Measurements from ENCODE around the gene SEMA4A. TPM values are rescaled to one million over a fixed set of nuclear protein-coding genes. Genes with fewer than 3 reads are reported as not detected.
"Not testable (repeated sequence)": the region's sequence is repeated elsewhere in the genome, so short reads cannot be mapped to it uniquely, and the experiment has no call there.

SEMA4A gene
- total RNA-seq, 1 donor from 2014 or later: 5.1 TPM

DNA sequence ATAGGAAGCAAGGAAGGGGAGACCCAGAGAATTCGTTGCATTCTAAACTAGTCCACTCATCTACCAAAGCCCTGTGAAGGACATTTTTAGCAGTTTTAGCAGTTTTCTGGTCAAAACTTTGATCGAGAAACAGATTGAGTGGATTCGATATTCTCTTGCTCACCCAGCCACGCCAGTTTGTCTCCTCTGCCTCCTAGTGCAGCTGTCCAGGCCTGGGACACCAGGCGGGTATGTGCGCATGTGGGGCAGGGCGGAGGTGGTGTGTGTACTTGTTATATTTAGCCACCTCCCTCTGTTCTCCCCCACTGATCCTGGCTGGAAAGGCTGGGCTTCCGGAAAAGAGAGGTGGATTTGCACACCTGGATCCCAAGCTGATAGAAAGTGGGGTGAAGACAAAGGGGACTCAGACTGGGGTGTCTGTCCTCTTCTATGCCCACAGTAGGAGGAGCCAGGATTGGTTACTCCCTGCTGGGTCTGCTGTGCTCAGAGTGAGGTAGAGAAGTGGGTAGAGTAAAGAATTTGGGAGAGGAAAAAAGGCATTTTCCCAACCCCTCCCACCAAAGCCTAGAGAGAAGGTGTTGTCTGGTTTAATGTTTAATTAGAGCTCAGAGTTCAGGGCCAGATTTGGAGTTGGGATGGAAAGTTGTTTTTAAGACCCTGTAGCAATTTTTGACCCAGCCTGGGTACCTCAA, 35.1 kb upstream of the SEMA4A start:
- intact Hi-C loops (cut with micrococcal nuclease): no loop called here

DNA sequence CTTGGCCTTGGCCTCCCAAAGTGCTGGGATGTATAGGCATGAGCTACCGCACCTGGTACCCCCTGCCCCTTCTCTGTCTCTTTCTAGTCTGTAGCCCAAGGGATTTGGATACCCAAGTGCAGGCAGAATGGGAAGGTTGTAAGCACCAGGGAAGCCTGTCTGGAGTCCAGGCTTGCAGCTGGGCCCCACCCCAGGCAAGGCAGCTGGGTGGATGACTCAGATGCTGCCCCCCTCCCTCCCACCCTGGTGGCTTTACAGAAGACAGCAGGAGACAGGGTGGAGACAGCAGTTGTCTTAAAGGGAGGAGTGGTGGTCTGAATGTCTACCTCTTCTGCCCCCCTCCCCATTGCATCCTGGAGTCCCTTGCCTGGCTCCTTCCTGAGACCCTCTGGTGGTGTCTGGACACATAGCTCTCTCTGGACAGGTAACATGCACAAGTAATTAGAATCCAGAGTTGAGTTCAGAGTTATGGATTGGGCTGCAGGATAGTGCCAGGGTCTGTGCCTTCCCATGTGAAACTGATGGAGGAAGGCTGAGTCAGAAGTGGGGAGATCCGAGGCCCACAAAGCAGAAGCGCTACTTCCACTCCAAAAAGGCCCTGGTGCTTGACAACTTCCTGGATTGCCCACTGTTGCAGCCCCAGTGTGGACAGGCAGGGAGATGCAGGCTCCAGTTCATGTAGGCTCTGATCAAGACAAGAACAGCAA, 33.7 kb upstream of the SEMA4A start:
- intact Hi-C loops (cut with micrococcal nuclease): no loop called here

DNA sequence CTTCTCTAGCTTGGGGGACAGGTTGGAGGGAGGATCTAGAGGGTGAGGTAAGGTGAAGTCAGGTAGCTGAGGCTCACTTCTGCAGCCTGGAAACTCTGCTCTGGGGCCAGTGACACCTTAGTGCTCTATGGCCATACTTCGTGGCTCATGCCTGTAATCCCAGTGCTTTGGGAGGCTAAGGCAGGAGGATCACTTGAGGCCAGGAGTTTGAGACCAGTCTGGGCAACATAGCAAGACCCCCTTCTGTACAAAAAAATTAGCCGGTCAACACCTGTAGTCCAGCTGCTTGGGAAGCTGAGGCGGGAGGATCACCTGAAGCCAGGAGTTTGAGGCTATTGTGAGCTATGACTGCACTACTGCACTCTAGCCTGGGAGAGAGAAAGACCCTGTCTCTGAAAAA, 33.1 kb upstream of the SEMA4A start:
- intact Hi-C loops (cut with micrococcal nuclease): no loop called here

- intact Hi-C loops (cut with micrococcal nuclease): not testable (repeated sequence)
These were observed 32.4 kb upstream of the SEMA4A start for GRCh38 chr1:156121005-156121404.

DNA sequence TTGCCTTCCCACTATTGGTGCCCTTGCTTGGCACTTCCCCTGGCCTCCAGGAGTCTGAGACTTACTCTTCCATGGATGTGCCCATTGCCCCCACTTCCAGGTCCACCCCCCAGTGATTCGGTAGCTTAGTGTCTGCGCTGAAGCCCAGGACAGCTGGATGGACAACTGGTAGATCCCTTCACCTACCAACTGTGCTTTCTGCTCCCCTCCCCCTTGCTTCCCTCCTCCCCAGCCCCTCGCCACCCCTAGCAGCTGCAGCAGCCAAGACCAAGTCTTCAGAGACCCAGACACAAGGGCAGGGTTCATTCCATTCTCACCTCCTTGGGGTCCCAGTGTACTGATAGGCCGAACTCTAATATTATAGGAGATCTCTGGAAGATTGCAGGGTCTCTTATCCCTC, 31.9 kb upstream of the SEMA4A start:
- intact Hi-C loops (cut with micrococcal nuclease): no loop called here

DNA sequence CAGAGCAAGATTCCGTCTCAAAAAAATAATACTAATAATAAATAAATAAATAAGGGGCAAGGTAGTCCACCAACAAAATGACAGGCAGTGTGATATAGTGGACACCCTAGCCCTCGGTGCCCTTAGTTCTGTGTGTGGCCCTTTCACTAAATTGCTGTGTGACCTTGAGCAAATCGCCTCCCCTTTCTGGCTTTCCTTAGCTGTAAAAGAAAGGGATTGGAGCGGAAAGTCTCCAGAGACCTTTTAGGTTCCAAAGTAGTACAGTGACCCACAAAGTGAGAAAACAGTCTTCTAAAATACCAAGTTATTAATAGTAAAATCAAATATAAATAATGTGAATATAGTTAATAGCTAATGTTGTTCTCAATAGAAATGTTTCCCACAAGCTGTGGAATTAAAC, 31.3 kb upstream of the SEMA4A start:
- intact Hi-C loops (cut with micrococcal nuclease): no loop called here

DNA sequence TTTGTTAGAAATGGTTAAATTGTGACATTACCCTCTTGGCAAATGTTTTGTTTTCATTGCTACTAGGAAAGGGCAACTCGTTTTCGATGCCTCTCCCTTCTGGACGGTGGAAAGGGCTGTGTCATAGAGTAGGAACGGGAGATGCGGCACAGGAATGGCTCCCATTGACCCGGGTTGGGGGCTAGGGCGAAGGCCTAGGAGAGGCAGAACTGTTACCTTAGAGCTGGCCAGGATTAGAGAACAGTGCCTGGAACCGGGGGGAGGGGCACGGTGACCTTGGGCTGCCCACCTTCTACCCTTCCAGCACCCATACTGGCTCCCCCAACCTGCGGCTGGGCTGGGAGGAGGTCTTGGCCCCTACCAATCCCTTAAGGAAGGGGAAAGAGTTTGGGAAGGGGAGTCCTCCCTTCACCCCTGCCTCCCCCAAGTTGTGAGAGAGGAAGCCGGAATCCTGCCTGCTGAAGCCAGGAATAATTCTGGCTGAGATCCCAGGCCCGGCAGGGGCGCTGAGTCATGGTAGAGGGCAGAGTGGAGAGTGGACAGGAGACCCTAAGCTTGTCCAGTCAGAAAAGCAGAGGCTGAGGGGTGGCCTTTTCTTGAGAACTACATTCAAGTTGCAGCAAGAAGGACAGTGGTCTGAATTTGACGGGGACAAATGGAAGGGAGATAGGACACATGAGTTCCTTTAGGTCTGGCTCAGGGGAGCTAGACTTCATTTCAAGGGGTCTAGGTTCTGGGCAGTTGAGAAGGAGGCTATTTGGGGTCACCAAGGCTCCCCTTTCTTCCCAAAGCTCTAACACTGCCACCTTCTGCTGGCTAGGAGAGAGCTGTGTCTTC, 30.6 kb upstream of the SEMA4A start:
- intact Hi-C loops (cut with micrococcal nuclease): loop anchor here (1.0 kb wide), 1 partner anchor 8 kb away; the partner anchor contains the start of gene LMNA

DNA sequence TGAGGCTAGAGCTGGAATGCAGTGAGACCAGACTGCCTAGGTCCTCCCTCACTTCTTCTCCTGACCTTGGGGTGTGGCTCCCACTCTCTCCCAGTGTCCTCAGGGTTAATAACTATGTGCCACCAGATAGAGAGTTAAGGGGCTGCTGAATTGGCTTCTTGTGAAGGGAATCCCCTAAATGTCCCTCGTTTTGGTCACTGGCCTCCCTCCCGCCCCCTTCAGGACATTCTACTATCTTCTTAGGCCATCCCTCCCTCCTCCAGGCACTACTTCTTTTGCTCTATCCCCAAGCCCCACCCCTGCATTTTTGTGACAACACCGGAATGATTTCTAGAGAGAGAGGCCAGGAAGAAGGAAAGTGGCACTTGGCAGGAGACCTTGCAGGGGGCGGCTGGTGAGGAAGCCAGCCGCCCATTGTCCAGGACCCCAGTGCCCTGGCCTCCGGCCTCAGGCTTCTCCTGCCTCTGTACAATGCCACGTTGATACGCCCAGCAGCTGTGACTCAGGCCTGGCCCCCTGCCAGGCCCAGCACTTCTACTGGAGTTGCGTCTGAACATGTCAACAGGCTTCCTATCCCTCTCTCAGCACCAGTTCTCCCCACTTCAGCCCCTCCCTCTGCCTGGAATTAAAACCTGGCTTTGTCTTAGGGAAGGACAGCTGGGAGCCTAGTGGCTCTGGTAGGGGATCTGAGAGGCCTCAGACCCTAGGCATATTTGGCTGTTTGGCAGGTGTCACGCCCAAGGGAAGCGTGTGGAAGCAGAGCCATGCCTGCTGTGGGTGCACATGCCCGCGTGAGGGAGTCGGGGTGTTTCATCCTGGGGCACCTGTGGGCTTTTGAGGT, 29.8 kb upstream of the SEMA4A start:
- intact Hi-C loops (cut with micrococcal nuclease): loop anchor here (1.0 kb wide), 1 partner anchor 9 kb away; the partner anchor contains the start of gene LMNA

GRCh38 chr1:156124557-156125483, 28.6 kb upstream of the SEMA4A start:
- intact Hi-C loops (cut with micrococcal nuclease): no loop called here

GRCh38 chr1:156125544-156125943, 27.8 kb upstream of the SEMA4A start:
- intact Hi-C loops (cut with micrococcal nuclease): not testable (repeated sequence)

DNA sequence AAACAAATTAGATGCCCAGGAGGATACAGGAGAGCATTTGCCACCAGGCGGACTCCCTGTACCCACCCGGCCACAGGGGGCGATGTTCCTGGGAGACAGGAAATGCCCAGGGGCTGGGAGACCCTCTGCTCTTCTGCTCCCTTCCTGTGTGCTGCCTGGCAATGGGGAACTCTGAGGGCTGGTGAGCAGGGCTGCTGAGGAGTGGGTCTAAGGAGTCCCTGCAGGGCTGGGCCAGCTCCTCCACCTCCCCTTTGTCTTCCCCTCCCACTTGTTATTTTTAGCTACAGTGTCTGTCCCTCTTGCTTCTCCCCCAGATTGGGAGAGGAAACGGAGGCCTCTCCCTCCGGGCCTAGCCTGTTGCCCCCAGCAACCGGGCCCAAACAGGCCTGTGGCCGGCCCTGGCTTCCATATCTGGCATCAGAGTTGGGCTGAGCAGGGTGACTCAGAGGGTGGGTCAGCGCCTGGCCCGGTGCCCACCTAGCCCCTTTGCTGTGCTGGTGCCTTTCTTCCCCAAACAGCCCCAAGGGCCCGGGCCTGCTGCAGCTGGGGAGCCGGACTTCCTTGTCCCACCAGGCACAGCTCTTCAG, 27.2 kb upstream of the SEMA4A start:
- intact Hi-C loops (cut with micrococcal nuclease): loop anchor here (2.0 kb wide), 2 partner anchors 71 to 191 kb away; partner anchors contain the start of genes KHDC4 and LAMTOR2

DNA sequence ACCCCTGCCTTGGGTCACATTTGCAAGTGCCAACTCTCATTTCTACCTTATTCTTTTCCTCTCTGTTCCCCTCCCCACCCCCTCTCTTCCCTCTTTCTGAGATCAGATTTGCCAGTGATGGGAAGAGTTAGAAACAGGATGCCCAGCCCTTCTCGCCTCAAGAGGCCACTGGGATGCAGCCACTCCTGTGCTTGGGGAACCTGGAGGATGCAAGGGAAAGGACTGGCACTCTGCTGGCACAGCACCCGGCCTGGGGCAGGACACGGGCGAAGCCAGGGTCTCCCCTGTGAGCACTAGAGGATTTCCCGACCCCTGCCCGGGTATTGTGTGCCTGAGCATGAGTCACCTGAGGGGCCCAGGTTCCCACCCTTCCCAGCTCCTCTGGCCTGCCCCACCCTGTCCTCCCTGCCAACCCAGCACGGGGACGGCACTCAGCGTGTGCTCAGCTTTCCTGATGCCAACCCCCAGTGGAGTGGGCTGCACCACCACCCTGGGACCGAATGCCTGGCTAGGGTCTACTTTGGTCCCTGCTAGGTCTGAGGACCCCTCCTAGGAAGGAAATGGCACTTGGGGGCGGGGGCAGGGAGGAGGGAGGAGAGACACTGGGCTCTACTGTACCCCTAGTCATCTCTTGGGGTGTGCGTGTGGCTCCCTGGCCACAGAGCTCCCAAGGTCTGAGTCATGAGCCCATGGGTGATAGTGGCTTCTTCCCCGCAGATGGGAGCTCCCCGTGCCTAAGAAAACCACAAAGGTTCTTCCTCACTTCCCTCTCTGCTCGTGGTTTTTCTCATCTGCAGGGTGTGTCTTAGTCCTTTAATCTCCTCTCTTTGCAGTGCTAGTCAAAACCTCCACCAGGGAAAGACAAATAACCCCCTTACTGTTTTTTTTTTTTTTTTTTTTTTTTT, 26.5 kb upstream of the SEMA4A start:
- intact Hi-C loops (cut with micrococcal nuclease): loop anchor here (1.0 to 2.0 kb wide), 5 partner anchors 13 to 192 kb away; partner anchors contain the start of genes KHDC4, LAMTOR2 and LMNA

- intact Hi-C loops (cut with micrococcal nuclease): no loop called here
These were observed 25.1 kb upstream of the SEMA4A start for GRCh38 chr1:156128308-156128653.

- intact Hi-C loops (cut with micrococcal nuclease): no loop called here
These were observed 24.5 kb upstream of the SEMA4A start for GRCh38 chr1:156128654-156129597.

DNA sequence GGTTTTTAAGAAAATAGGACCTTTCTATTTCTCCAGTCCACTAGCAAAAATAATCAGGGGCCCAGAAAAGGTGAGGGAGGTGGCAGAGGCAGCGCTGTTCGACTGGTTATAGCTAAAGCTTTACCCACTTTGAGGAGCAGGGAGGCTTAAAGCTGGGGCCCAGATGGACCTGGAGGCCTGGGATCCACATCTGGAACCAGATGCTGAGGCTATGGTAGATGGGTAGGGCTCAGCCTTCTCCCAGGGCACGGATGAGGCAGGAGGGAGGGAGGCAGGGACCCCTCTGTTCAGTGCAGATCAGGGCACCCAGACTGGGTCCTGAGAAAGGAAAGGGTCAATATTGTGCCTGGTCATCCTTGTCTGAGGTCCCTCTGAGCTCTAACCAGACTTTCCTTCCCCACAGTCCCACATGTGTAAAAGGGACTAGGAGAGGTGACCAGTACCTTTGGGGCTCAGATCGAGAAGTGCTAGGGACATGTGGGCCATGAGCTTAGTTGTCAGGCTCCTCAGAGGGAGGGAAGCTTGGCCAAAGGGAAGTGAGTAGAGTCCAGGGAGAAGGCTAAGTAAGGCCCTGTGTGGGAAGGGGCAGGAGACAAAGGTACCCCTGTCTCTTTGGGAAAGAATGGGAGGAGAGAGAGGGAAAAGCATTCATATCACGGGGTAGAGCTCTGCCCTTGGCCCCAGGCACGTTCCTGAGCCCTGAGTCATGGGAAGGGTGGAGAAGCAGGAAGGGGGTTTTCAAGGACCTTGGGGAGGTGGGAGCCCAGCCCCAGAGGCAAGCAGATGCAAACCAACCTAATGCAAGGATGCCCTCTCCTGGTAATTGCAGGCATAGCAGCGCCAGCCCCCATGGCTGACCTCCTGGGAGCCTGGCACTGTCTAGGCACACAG, 23.5 kb upstream of the SEMA4A start:
- intact Hi-C loops (cut with micrococcal nuclease): loop anchor here (1.0 kb wide), 2 partner anchors 34 to 40 kb away; no protein-coding TSS in a partner anchor

DNA sequence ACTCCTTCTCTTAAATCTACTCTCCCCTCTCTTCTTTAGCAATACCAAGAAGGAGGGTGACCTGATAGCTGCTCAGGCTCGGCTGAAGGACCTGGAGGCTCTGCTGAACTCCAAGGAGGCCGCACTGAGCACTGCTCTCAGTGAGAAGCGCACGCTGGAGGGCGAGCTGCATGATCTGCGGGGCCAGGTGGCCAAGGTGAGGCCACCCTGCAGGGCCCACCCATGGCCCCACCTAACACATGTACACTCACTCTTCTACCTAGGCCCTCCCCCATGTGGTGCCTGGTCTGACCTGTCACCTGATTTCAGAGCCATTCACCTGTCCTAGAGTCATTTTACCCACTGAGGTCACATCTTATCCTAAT, 22.8 kb upstream of the SEMA4A start:
- intact Hi-C loops (cut with micrococcal nuclease): loop anchor here (1.0 kb wide), 2 partner anchors 34 to 40 kb away; no protein-coding TSS in a partner anchor
